H1 (cell line): Measurements from ENCODE around the gene GABPB1. TPM values are rescaled to one million over a fixed set of nuclear protein-coding genes. Genes with fewer than 3 reads are reported as not detected.

Source experiments
- KDM5A ChIP-seq: fragments of 200-600 bp; IDR thresholded peaks from 2 replicates; pipeline ENCODE4 v1.7.1; 2012; ENCODE audit warnings: mild to moderate bottlenecking, low read length, inconsistent platforms, mixed read lengths
- TCF12 ChIP-seq: IDR thresholded peaks from 2 replicates; pipeline ENCODE4 v1.6.1; 2011; ENCODE audit warnings: low read depth, mild to moderate bottlenecking, low read length
- polyA plus RNA-seq, 7 experiments: library from polyadenylated mRNA; depleted of rRNA in 3 of 7; stranded (reverse) in 5 of 7; unstranded in 2 of 7; fragments of >200 nt in 5 of 7; fragments of 200-250 nt in 2 of 7; gene quantifications; 1 replicate in 5 of 7; 2 replicates in 1 of 7; 4 replicates in 1 of 7; pipeline versions ENCODE4 v1.2.1 to v1.2.3, GENCODE V29; 2011 to 2013; ENCODE audit warnings: missing spikeins in 2 of 7, mixed read lengths in 2 of 7
- total RNA-seq: library from RNA; stranded (reverse); fragmentation: NEBNext Ultra II Directional; extraction: Animal tissue kit (Norgen Biotek cat#: 25700); gene quantifications from 2 replicates; pipeline ENCODE4 v1.2.1, GENCODE V29; 2021

Gene GABPB1
- total and polyA plus RNA-seq, 2 of the 8 experiments (the other 6 are each of a cell fraction or from before 2014, with no cell fraction given) = 24.5 to 32.3 TPM

- TF ChIP-seq KDM5A (no peak), TCF12 (no peak)
These were observed 122.2 kb downstream of the GABPB1 start (continued) for GRCh38 chr15:50232791-50233190.
